ENCODE data around the gene RASGRF1.

- no peak for TF ChIP-seq POLR2A (IDR thresholded peaks at IDR 0.05)
- TF ChIP-seq, protein P1, sequence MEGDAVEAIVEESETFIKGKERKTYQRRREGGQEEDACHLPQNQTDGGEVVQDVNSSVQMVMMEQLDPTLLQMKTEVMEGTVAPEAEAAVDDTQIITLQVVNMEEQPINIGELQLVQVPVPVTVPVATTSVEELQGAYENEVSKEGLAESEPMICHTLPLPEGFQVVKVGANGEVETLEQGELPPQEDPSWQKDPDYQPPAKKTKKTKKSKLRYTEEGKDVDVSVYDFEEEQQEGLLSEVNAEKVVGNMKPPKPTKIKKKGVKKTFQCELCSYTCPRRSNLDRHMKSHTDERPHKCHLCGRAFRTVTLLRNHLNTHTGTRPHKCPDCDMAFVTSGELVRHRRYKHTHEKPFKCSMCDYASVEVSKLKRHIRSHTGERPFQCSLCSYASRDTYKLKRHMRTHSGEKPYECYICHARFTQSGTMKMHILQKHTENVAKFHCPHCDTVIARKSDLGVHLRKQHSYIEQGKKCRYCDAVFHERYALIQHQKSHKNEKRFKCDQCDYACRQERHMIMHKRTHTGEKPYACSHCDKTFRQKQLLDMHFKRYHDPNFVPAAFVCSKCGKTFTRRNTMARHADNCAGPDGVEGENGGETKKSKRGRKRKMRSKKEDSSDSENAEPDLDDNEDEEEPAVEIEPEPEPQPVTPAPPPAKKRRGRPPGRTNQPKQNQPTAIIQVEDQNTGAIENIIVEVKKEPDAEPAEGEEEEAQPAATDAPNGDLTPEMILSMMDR (IDR thresholded peaks at IDR 0.05) = no peak
Observed at GRCh38 chr15:79124388-79124787, 33.8 kb upstream of the RASGRF1 start.

All from adrenal gland (tissue), 5 donors.